ENCODE measurements around the gene TMEM94. TPM values are rescaled to one million over a fixed set of nuclear protein-coding genes. Genes with fewer than 3 reads are reported as not detected.

Gene TMEM94
- total and polyA plus RNA-seq, 2 of the 13 experiments (the other 11 are each of a cell fraction or from before 2014, with no cell fraction given): 32.6 to 134 TPM

GRCh38 chr17:75525806-75526554, 69.5 kb downstream of the TMEM94 start (continued):
- no peak for TF ChIP-seq FOXO4 (CRISPR knock-in tag; conservative IDR thresholded peaks at IDR 0.05)
- no peak for TF ChIP-seq ZBTB21 (CRISPR knock-in tag; IDR thresholded peaks at IDR 0.05)
- TF ChIP-seq PHF21A (CRISPR knock-in tag; IDR thresholded peaks at IDR 0.05): no peak
- no peak for TF ChIP-seq BRF2 (CRISPR knock-in tag; IDR thresholded peaks at IDR 0.05)
- TF ChIP-seq ZNF382 (CRISPR knock-in tag; IDR thresholded peaks at IDR 0.05; ENCODE audit: borderline replicate concordance): no peak
- TF ChIP-seq MTA1 (CRISPR knock-in tag; IDR thresholded peaks at IDR 0.05; ENCODE audit: borderline replicate concordance): no peak; the same call in 1 of the 2 replicates
- TF ChIP-seq ZNF432 (CRISPR knock-in tag; IDR thresholded peaks at IDR 0.05; ENCODE audit: borderline replicate concordance): no peak
- TF ChIP-seq RNF219 (CRISPR knock-in tag; IDR thresholded peaks at IDR 0.05): no peak
- no peak for TF ChIP-seq DPF2 (CRISPR knock-in tag; IDR thresholded peaks at IDR 0.05; ENCODE audit: borderline replicate concordance, low read depth)
- TF ChIP-seq ZBTB38 (CRISPR knock-in tag; IDR thresholded peaks at IDR 0.05): no peak
- no peak for TF ChIP-seq ZNF136 (CRISPR knock-in tag; IDR thresholded peaks at IDR 0.05; ENCODE audit: low read depth)
- no peak for TF ChIP-seq ZFP36L1 (CRISPR knock-in tag; IDR thresholded peaks at IDR 0.05)
- no peak for TF ChIP-seq ZNF34 (CRISPR knock-in tag; IDR thresholded peaks at IDR 0.05; ENCODE audit: borderline replicate concordance)
- TF ChIP-seq JARID2 (CRISPR knock-in tag; IDR thresholded peaks at IDR 0.05; ENCODE audit: insufficient replicate concordance): no peak
- TF ChIP-seq, protein P1, sequence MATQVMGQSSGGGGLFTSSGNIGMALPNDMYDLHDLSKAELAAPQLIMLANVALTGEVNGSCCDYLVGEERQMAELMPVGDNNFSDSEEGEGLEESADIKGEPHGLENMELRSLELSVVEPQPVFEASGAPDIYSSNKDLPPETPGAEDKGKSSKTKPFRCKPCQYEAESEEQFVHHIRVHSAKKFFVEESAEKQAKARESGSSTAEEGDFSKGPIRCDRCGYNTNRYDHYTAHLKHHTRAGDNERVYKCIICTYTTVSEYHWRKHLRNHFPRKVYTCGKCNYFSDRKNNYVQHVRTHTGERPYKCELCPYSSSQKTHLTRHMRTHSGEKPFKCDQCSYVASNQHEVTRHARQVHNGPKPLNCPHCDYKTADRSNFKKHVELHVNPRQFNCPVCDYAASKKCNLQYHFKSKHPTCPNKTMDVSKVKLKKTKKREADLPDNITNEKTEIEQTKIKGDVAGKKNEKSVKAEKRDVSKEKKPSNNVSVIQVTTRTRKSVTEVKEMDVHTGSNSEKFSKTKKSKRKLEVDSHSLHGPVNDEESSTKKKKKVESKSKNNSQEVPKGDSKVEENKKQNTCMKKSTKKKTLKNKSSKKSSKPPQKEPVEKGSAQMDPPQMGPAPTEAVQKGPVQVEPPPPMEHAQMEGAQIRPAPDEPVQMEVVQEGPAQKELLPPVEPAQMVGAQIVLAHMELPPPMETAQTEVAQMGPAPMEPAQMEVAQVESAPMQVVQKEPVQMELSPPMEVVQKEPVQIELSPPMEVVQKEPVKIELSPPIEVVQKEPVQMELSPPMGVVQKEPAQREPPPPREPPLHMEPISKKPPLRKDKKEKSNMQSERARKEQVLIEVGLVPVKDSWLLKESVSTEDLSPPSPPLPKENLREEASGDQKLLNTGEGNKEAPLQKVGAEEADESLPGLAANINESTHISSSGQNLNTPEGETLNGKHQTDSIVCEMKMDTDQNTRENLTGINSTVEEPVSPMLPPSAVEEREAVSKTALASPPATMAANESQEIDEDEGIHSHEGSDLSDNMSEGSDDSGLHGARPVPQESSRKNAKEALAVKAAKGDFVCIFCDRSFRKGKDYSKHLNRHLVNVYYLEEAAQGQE (IDR thresholded peaks at IDR 0.05; ENCODE audit: borderline replicate concordance in 1 of 2, low read depth in 1 of 2, low read length in 2 of 2): no peak
- TF ChIP-seq ZNF619 (CRISPR knock-in tag; IDR thresholded peaks at IDR 0.05): no peak
- TF ChIP-seq GTF3A (CRISPR knock-in tag; conservative IDR thresholded peaks at IDR 0.05): no peak
- TF ChIP-seq, protein P2, sequence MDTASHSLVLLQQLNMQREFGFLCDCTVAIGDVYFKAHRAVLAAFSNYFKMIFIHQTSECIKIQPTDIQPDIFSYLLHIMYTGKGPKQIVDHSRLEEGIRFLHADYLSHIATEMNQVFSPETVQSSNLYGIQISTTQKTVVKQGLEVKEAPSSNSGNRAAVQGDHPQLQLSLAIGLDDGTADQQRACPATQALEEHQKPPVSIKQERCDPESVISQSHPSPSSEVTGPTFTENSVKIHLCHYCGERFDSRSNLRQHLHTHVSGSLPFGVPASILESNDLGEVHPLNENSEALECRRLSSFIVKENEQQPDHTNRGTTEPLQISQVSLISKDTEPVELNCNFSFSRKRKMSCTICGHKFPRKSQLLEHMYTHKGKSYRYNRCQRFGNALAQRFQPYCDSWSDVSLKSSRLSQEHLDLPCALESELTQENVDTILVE (CRISPR knock-in tag; IDR thresholded peaks at IDR 0.05): no peak
- no peak for TF ChIP-seq AHR (CRISPR knock-in tag; IDR thresholded peaks at IDR 0.05)
- TF ChIP-seq HNRNPL (IDR thresholded peaks at IDR 0.05; ENCODE audit: low read depth, low read length): peak; percentile 82; the same call in 1 of the 2 replicates

Measured in HepG2 (cell line).